Measurements from ENCODE around the gene B3GNT8. TPM values are rescaled to one million over a fixed set of nuclear protein-coding genes. Genes with fewer than 3 reads are reported as not detected.

B3GNT8 gene
- total RNA-seq, 1 experiment from 2014 or later = not detected

DNA sequence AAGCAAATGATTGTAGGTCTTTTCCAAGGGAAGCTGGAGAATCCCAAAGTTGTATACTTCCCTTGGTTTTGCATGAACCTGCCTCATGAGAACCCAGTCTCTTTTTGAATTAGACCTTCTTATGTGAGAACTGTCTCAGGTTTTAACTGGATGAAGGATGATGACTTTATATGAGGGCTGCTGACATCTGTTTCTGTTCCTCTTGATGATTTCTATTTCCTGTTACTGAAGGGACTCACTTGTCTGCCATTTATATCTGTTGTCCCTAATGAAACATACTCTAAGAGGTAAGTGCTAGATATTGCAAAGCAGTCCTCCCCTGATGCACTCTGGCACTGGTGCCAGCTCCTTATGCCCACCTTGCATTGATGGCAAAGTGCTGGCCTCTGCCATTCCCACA, 49.4 kb upstream of the B3GNT8 start:
- BruUV-seq (replicated peaks) = no TSS peak
- Histone ChIP-seq H3K27ac (ENCODE audit: low read depth, low read length) (no peak overlapping the region), H3K27me3 (ENCODE audit: insufficient read depth, low read length) (peaks cover 68% of the 10 kb centered on the region), H3K4me3 (replicated peaks in 1 of 2; ENCODE audit: low read depth in 1 of 2, low read length in 2 of 2) (no peak overlapping the region), H3K9me2 (ENCODE audit: insufficient read depth) (no peaks in the 10 kb centered on the region), H3K4me2 (ENCODE audit: low read length) (no peak overlapping the region), H3K4me1 (ENCODE audit: control insufficient read depth in 1 of 2, insufficient read depth in 2 of 2, low read length in 2 of 2) (no peaks in the 10 kb centered on the region), H2AFZ (ENCODE audit: low read depth, low read length, poor library complexity, severe bottlenecking) (no peak overlapping the region), H3K9me3 (ENCODE audit: control insufficient read depth in 1 of 2, insufficient read depth in 1 of 2, low read depth in 1 of 2, low read length in 2 of 2) (no peaks in the 10 kb centered on the region), H4K20me1 (ENCODE audit: insufficient read depth) (no peaks in the 10 kb centered on the region), H3K9ac (ENCODE audit: low read length) (no peak overlapping the region), H3K79me2 (ENCODE audit: insufficient read depth, low read length) (no peaks in the 10 kb centered on the region), H3K36me3 (ENCODE audit: control insufficient read depth in 1 of 2, insufficient read depth in 2 of 2, low read length in 2 of 2) (no peaks in the 10 kb centered on the region)
- ChIA-PET POLR2A (no interaction called here), CTCF (no interaction called here), RAD21 (ENCODE audit: low non-redundant PET in 1 of 2, low total read pairs in 2 of 2, uncharacterized antibody in 2 of 2, unreplicated experiment in 2 of 2) (no interaction called here)
- TF ChIP-seq, protein P1, sequence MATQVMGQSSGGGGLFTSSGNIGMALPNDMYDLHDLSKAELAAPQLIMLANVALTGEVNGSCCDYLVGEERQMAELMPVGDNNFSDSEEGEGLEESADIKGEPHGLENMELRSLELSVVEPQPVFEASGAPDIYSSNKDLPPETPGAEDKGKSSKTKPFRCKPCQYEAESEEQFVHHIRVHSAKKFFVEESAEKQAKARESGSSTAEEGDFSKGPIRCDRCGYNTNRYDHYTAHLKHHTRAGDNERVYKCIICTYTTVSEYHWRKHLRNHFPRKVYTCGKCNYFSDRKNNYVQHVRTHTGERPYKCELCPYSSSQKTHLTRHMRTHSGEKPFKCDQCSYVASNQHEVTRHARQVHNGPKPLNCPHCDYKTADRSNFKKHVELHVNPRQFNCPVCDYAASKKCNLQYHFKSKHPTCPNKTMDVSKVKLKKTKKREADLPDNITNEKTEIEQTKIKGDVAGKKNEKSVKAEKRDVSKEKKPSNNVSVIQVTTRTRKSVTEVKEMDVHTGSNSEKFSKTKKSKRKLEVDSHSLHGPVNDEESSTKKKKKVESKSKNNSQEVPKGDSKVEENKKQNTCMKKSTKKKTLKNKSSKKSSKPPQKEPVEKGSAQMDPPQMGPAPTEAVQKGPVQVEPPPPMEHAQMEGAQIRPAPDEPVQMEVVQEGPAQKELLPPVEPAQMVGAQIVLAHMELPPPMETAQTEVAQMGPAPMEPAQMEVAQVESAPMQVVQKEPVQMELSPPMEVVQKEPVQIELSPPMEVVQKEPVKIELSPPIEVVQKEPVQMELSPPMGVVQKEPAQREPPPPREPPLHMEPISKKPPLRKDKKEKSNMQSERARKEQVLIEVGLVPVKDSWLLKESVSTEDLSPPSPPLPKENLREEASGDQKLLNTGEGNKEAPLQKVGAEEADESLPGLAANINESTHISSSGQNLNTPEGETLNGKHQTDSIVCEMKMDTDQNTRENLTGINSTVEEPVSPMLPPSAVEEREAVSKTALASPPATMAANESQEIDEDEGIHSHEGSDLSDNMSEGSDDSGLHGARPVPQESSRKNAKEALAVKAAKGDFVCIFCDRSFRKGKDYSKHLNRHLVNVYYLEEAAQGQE (IDR thresholded peaks at IDR 0.05; ENCODE audit: low read depth) = no peak
- TF ChIP-seq YY1 (IDR thresholded peaks at IDR 0.05; ENCODE audit: extremely low read depth, insufficient replicate concordance, low read depth, low read length) (no peak), POLR2AphosphoS5 (IDR thresholded peaks at IDR 0.05; ENCODE audit: low read depth, low read length) (no peak), RAD21 (IDR thresholded peaks at IDR 0.05; ENCODE audit: low read depth) (no peak), EZH2 (IDR thresholded peaks at IDR 0.05) (no peak), TCF7L2 (IDR thresholded peaks at IDR 0.05; ENCODE audit: borderline replicate concordance, extremely low read depth, insufficient read depth, insufficient read length) (no peak), ZNF274 (IDR thresholded peaks at IDR 0.05; ENCODE audit: low read depth, low read length) (no peak), CBX3 (IDR thresholded peaks at IDR 0.05; ENCODE audit: low read depth) (no peak), SRF (IDR thresholded peaks at IDR 0.05; ENCODE audit: low read depth) (no peak)
- TF ChIP-seq, protein P2, sequence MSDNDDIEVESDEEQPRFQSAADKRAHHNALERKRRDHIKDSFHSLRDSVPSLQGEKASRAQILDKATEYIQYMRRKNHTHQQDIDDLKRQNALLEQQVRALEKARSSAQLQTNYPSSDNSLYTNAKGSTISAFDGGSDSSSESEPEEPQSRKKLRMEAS (IDR thresholded peaks at IDR 0.05) = no peak
- TF ChIP-seq, protein P3, sequence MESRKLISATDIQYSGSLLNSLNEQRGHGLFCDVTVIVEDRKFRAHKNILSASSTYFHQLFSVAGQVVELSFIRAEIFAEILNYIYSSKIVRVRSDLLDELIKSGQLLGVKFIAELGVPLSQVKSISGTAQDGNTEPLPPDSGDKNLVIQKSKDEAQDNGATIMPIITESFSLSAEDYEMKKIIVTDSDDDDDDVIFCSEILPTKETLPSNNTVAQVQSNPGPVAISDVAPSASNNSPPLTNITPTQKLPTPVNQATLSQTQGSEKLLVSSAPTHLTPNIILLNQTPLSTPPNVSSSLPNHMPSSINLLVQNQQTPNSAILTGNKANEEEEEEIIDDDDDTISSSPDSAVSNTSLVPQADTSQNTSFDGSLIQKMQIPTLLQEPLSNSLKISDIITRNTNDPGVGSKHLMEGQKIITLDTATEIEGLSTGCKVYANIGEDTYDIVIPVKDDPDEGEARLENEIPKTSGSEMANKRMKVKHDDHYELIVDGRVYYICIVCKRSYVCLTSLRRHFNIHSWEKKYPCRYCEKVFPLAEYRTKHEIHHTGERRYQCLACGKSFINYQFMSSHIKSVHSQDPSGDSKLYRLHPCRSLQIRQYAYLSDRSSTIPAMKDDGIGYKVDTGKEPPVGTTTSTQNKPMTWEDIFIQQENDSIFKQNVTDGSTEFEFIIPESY (IDR thresholded peaks at IDR 0.05; ENCODE audit: extremely low read depth, insufficient replicate concordance, low read length) = no peak
- TF ChIP-seq, protein P4, sequence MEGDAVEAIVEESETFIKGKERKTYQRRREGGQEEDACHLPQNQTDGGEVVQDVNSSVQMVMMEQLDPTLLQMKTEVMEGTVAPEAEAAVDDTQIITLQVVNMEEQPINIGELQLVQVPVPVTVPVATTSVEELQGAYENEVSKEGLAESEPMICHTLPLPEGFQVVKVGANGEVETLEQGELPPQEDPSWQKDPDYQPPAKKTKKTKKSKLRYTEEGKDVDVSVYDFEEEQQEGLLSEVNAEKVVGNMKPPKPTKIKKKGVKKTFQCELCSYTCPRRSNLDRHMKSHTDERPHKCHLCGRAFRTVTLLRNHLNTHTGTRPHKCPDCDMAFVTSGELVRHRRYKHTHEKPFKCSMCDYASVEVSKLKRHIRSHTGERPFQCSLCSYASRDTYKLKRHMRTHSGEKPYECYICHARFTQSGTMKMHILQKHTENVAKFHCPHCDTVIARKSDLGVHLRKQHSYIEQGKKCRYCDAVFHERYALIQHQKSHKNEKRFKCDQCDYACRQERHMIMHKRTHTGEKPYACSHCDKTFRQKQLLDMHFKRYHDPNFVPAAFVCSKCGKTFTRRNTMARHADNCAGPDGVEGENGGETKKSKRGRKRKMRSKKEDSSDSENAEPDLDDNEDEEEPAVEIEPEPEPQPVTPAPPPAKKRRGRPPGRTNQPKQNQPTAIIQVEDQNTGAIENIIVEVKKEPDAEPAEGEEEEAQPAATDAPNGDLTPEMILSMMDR (IDR thresholded peaks at IDR 0.05 in 2 of 3, conservative IDR thresholded peaks at IDR 0.05 in 1 of 3; ENCODE audit: borderline replicate concordance in 1 of 3, insufficient read depth in 1 of 3, low read depth in 2 of 3, low read length in 2 of 3) = no peak
- DNase-seq (ENCODE audit: low read depth, low spot score) (no peak), ATAC-seq (no peak)
- intact Hi-C loops (cut with micrococcal nuclease) = no loop called here

Data from HCT116 (cell line).